KMS-11 (cell line): Measurements from ENCODE around the gene AMZ1.
"Not testable (repeated sequence)": the region's sequence is repeated elsewhere in the genome, so short reads cannot be mapped to it uniquely, and the experiment has no call there.

ENCODE experiments used
- H2AFZ ChIP-seq: fragments of 200-600 bp; sonication (generic); 2 replicates; pipeline ENCODE4 v1.6.1; 2016; ENCODE audit warnings: antibody characterized with exemption, mixed run types, low read depth
- H3K27ac ChIP-seq: fragments of 200-600 bp; sonication (generic); 2 replicates; pipeline ENCODE4 v1.6.1; 2016; ENCODE audit warnings: mild to moderate bottlenecking, mixed run types
- H3K27me3 ChIP-seq: fragments of 200-600 bp; sonication (generic); 2 replicates; pipeline ENCODE4 v1.6.1; 2017; ENCODE audit warnings: mild to moderate bottlenecking, low read depth, mixed run types, moderate library complexity; ENCODE audit not compliant: insufficient read depth
- H3K36me3 ChIP-seq: fragments of 200-600 bp; sonication (generic); 2 replicates; pipeline ENCODE4 v1.6.1; 2017; ENCODE audit warnings: mild to moderate bottlenecking, mixed run types; ENCODE audit not compliant: insufficient read depth
- H3K4me1 ChIP-seq: fragments of 200-600 bp; sonication (generic); 2 replicates; pipeline ENCODE4 v1.6.1; 2016; ENCODE audit warnings: mild to moderate bottlenecking, low read depth, mixed run types; ENCODE audit not compliant: poor library complexity, severe bottlenecking
- H3K4me2 ChIP-seq: fragments of 200-600 bp; sonication (generic); 2 replicates; pipeline ENCODE4 v1.7.0; 2016; ENCODE audit warnings: mild to moderate bottlenecking, mixed run types
- H3K4me3 ChIP-seq: fragments of 200-600 bp; sonication (generic); IDR thresholded peaks from 2 replicates; pipeline ENCODE4 v1.6.1; 2017; ENCODE audit warnings: low read depth, low read length, mixed read lengths; ENCODE audit not compliant: insufficient read depth
- H3K79me2 ChIP-seq: fragments of 200-600 bp; sonication (generic); 2 replicates; pipeline ENCODE4 v1.6.1; 2016; ENCODE audit warnings: low read depth, mixed run types; ENCODE audit not compliant: insufficient read depth
- H3K9ac ChIP-seq: fragments of 200-600 bp; sonication (generic); 2 replicates; pipeline ENCODE4 v1.6.1; 2016; ENCODE audit warnings: mild to moderate bottlenecking, mixed run types
- H4K20me1 ChIP-seq: fragments of 200-600 bp; sonication (generic); 2 replicates; pipeline ENCODE4 v1.6.1; 2016; ENCODE audit warnings: mild to moderate bottlenecking, mixed run types; ENCODE audit not compliant: insufficient read depth
- CTCF ChIP-seq: fragments of 200-600 bp; sonication (generic); conservative IDR thresholded peaks from 2 replicates; pipeline ENCODE4 v1.6.1; 2017; ENCODE audit warnings: low read depth, mild to moderate bottlenecking, antibody characterized with exemption, low read length, moderate library complexity, mixed read lengths

The AMZ1 gene

GRCh38 chr7:2737771-2738540 is 50.0 kb downstream of the AMZ1 start:
- Histone ChIP-seq H3K27me3 (no peaks in the 10 kb centered on the region), H3K4me3 (no peak overlapping the region), H3K9ac (no peak overlapping the region), H4K20me1 (no peaks in the 10 kb centered on the region), H3K36me3 (no peaks in the 10 kb centered on the region), H3K27ac (no peak overlapping the region), H2AFZ (no peak overlapping the region), H3K79me2 (0 out of 2 replicates have a peak, but pooled peaks cover 4% of the 10 kb centered on the region), H3K4me1 (no peaks in the 10 kb centered on the region), H3K4me2 (no peak overlapping the region)
- TF ChIP-seq CTCF = no peak

- H3K9ac ChIP-seq = no peak overlapping the region
- H3K4me2 ChIP-seq = no peak overlapping the region
- H2AFZ ChIP-seq = no peak overlapping the region
- H3K79me2 ChIP-seq = 0 out of 2 replicates have a peak, but pooled peaks cover 4% of the 10 kb centered on the region
- H3K4me3 ChIP-seq = no peak overlapping the region
- no peaks in the 10 kb centered on the region for H3K36me3 ChIP-seq
- no peaks in the 10 kb centered on the region for H3K27me3 ChIP-seq
- H3K27ac ChIP-seq = no peak overlapping the region
- H4K20me1 ChIP-seq = no peaks in the 10 kb centered on the region
- TF ChIP-seq CTCF = no peak
- no peaks in the 10 kb centered on the region for H3K4me1 ChIP-seq
Measured at GRCh38 chr7:2738766-2739549, 51.0 kb downstream of the AMZ1 start.

- not testable (repeated sequence) for H3K27me3 ChIP-seq, H2AFZ ChIP-seq, H4K20me1 ChIP-seq, H3K4me1 ChIP-seq, H3K4me3 ChIP-seq, H3K36me3 ChIP-seq, H3K4me2 ChIP-seq, H3K27ac ChIP-seq, H3K9ac ChIP-seq, H3K79me2 ChIP-seq
Measured at GRCh38 chr7:2743523-2744185, 55.7 kb downstream of the AMZ1 start.

GRCh38 chr7:2748684-2749083 is 60.7 kb downstream of the AMZ1 start:
- not testable (repeated sequence) for H3K4me1 ChIP-seq, H3K27me3 ChIP-seq, H4K20me1 ChIP-seq, H3K4me2 ChIP-seq, H3K79me2 ChIP-seq, H3K4me3 ChIP-seq, H2AFZ ChIP-seq, H3K27ac ChIP-seq, H3K9ac ChIP-seq, H3K36me3 ChIP-seq

GRCh38 chr7:2750004-2750407 is 62.0 kb downstream of the AMZ1 start:
- Histone ChIP-seq H3K4me1 (no peaks in the 10 kb centered on the region), H3K9ac (no peak overlapping the region), H2AFZ (no peak overlapping the region), H4K20me1 (no peaks in the 10 kb centered on the region), H3K4me3 (no peak overlapping the region), H3K27me3 (no peaks in the 10 kb centered on the region), H3K79me2 (no peaks in the 10 kb centered on the region), H3K4me2 (no peak overlapping the region), H3K27ac (no peak overlapping the region), H3K36me3 (peaks cover 5% of the 10 kb centered on the region; the same call in 1 of the 2 replicates)
- no peak for TF ChIP-seq CTCF
